Epithelial cell of proximal tubule (primary cell): ENCODE measurements around the gene BTBD9. TPM values are rescaled to one million over a fixed set of nuclear protein-coding genes. Genes with fewer than 3 reads are reported as not detected.

Experiments used
- DNase-seq: peaks from one replicate; pipeline ENCODE4 v3.0.0-alpha.2; 2011; ENCODE audit warnings: low read depth
- H3K4me3 ChIP-seq: 2 replicates; pipeline ENCODE4 v1.5.1; 2011; ENCODE audit warnings: low read depth, mild to moderate bottlenecking, low read length
- CTCF ChIP-seq: conservative IDR thresholded peaks from 2 replicates; pipeline ENCODE4 v1.5.1; 2012; ENCODE audit warnings: low read depth, mild to moderate bottlenecking, low read length
- total RNA-seq: library from RNA; depleted of rRNA; stranded (reverse); fragments of >200 nt; gene quantifications from 2 replicates; pipeline ENCODE4 v1.2.3, GENCODE V29; 2015

BTBD9 gene
- total RNA-seq, 1 donor from 2014 or later, result 2.9 TPM

GRCh38 chr6:38564301-38564700 is 75.4 kb downstream of the BTBD9 start:
- DNase-seq, result no peak
- TF ChIP-seq CTCF, result no peak
- no peak overlapping the region for H3K4me3 ChIP-seq

GRCh38 chr6:38555606-38556005 is 84.1 kb downstream of the BTBD9 start:
- TF ChIP-seq CTCF, result no peak
- no peak overlapping the region for H3K4me3 ChIP-seq
- no peak for DNase-seq

GRCh38 chr6:38554700-38555413 is 84.9 kb downstream of the BTBD9 start:
- DNase-seq, result peak; percentile 30
- no peak overlapping the region for H3K4me3 ChIP-seq
- no peak for TF ChIP-seq CTCF

- no peak for DNase-seq
- TF ChIP-seq CTCF, result no peak
- no peak overlapping the region for H3K4me3 ChIP-seq
These were observed 85.7 kb downstream of the BTBD9 start for GRCh38 chr6:38554014-38554413.

- no peak for DNase-seq
- no peak overlapping the region for H3K4me3 ChIP-seq
- TF ChIP-seq CTCF, result no peak
These were observed 87.6 kb downstream of the BTBD9 start for GRCh38 chr6:38552121-38552520.

- no peak for TF ChIP-seq CTCF
- DNase-seq, result no peak
- H3K4me3 ChIP-seq, result no peak overlapping the region
These were observed 89.9 kb downstream of the BTBD9 start for GRCh38 chr6:38549795-38550194.

- no peak for TF ChIP-seq CTCF
- no peak for DNase-seq
These were observed 90.5 kb downstream of the BTBD9 start for GRCh38 chr6:38549180-38549579.

More at GRCh38 chr6:38549180-38549579, 90.5 kb downstream of the BTBD9 start:
- H3K4me3 ChIP-seq, result no peak overlapping the region
